Testis (tissue), 3 donors: ENCODE measurements around the gene PSMD12. TPM values are rescaled to one million over a fixed set of nuclear protein-coding genes. Genes with fewer than 3 reads are reported as not detected.

ENCODE experiments used
- DNase-seq: peaks from one replicate; pipeline ENCODE4 v3.0.0-alpha.2; 2019
- H3K27ac ChIP-seq, 2 donors: fragments of 200-600 bp; sonication (generic); one replicate each; pipeline ENCODE4 v1.5.1; 2019
- H3K27me3 ChIP-seq: fragments of 200-600 bp; sonication (generic); one replicate; pipeline ENCODE4 v1.5.1; 2019
- H3K36me3 ChIP-seq: fragments of 200-600 bp; sonication (generic); one replicate; pipeline ENCODE4 v1.5.1; 2017; ENCODE audit warnings: low read depth; ENCODE audit errors: missing control alignments
- H3K4me1 ChIP-seq: fragments of 200-600 bp; sonication (generic); one replicate; pipeline ENCODE4 v1.5.1; 2019
- H3K4me3 ChIP-seq, 2 donors: fragments of 200-600 bp; sonication (generic); one replicate each; pipeline ENCODE4 v1.5.1; 2017 to 2019
- H3K9me3 ChIP-seq: fragments of 200-600 bp; sonication (generic); one replicate; pipeline ENCODE4 v1.5.1; 2017
- POLR2A ChIP-seq: fragments of 450-650 bp; IDR thresholded peaks from one replicate; pipeline ENCODE4 v1.6.1; 2017; ENCODE audit warnings: antibody characterized with exemption, mild to moderate bottlenecking, moderate library complexity
- WGBS, 2 donors: methylation state at CpG; one replicate each; pipeline ENCODE4 v1.1.5; 2018; 5-methylcytosine and 5-hydroxymethylcytosine counted together
- intact Hi-C: fragments of 100-400 bp; cut with DNase I; formaldehyde crosslinking; loops from one replicate; pipeline ENCODE4 v1.15.1; 2023; ENCODE audit warnings: low total_unique reads
- polyA plus RNA-seq: library from polyadenylated mRNA; stranded (reverse); fragments of 350-450 nt; fragmentation: Illumina TruSeq; extraction: RNeasy Lipid Tissue Mini Kit (QIAGEN cat#74804); gene quantifications from one replicate; pipeline ENCODE4 v1.2.3, GENCODE V29; 2014; ENCODE audit warnings: low read depth, low replicate concordance; ENCODE audit not compliant: insufficient read depth
- total RNA-seq, 2 donors: library from RNA; depleted of rRNA; stranded (reverse); fragments of >200 nt; gene quantifications; one replicate each; pipeline ENCODE4 v1.2.3, GENCODE V29; 2016
- TF ChIP-seq, protein P1 (sequence below), 3 experiments: fragments of 450-650 bp in 2 of 3; fragments of 200-600 bp in 1 of 3; sonication (generic) in 1 of 3; IDR thresholded peaks; one replicate each; pipeline ENCODE4 v1.5.1; 2016 to 2019; ENCODE audit warnings: antibody characterized with exemption in 3 of 3, mild to moderate bottlenecking in 2 of 3, moderate library complexity in 1 of 3

PSMD12 gene
- total and polyA plus RNA-seq, 3 donors from 2014 or later, result 32.8 to 71.2 (median 46.3) TPM

DNA sequence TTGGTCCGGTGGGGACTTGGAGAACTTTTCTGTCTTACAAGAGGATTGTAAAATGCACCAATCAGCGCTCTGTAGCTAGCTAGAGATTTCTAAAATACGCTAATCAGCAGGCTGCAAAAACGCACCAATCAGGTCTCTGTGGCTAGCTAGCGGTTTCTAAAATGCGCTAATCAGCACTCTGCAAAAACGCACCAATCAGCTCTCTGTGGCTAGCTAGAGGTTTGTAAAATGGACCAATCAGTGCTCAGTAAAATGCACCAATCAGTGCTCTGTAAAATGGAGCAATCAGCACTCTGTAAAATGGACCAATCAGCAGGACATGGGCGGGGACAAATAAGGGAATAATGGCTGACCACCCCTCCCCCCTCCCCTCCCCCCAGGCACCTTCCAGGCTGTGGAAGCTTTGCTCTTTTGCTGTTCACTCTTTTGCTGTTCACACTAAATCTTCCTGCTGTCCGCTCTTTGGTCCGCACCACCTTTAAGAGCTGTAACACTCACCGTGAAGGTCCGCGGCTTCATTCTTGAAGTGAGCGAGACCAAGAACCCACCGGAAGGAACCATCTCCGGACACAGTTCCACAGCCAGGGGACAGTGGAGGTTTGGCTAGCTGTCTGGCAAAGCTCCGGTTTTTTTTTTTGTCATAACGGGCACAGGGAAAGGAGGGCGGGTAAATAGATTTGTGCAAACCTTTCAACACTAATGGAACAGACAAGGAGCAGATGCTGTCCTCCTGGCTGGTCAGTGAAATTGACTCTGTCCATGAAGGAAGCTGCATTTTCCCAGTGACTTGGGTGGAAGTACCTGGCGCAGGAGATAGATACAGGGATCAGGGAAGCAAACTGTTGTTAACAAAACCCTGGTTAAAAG lies 19.0 kb upstream of the PSMD12 start:
- no peak for TF ChIP-seq POLR2A
- TF ChIP-seq, protein P1, sequence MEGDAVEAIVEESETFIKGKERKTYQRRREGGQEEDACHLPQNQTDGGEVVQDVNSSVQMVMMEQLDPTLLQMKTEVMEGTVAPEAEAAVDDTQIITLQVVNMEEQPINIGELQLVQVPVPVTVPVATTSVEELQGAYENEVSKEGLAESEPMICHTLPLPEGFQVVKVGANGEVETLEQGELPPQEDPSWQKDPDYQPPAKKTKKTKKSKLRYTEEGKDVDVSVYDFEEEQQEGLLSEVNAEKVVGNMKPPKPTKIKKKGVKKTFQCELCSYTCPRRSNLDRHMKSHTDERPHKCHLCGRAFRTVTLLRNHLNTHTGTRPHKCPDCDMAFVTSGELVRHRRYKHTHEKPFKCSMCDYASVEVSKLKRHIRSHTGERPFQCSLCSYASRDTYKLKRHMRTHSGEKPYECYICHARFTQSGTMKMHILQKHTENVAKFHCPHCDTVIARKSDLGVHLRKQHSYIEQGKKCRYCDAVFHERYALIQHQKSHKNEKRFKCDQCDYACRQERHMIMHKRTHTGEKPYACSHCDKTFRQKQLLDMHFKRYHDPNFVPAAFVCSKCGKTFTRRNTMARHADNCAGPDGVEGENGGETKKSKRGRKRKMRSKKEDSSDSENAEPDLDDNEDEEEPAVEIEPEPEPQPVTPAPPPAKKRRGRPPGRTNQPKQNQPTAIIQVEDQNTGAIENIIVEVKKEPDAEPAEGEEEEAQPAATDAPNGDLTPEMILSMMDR (IDR thresholded peaks at IDR 0.05), result no peak
- H3K9me3 ChIP-seq, result no peaks in the 10 kb centered on the region
- no peaks in the 10 kb centered on the region for H3K36me3 ChIP-seq
- H3K27me3 ChIP-seq, result no peaks in the 10 kb centered on the region
- H3K27ac ChIP-seq, result no peak overlapping the region
- WGBS, 2 donors, result 53 to 83% methylated on average over 20 of the region's 20 CpGs
- intact Hi-C loops, result no loop called here
- DNase-seq, result peak; percentile 71
- peak overlapping the region; percentile 34 to 39 for H3K4me3 ChIP-seq
- H3K4me1 ChIP-seq, result peaks cover 4% of the 10 kb centered on the region

DNA sequence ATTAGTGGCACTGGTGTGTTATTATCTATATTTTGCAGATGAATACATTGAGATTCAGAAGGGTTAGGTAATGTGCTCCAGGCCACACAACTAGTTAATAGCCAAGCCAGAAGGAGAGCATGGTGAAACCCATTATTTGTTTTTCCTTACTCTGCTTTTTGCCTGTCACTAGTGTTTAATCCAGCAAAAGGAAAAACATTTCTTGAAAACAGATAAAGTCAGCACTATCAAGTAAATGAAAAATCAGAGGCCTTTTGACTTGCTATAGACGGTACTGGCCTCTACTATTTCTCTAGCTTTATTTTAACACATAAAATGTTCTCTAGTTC lies 15.5 kb upstream of the PSMD12 start:
- Histone ChIP-seq H3K36me3 (no peaks in the 10 kb centered on the region), H3K27me3 (no peaks in the 10 kb centered on the region), H3K27ac (no peak overlapping the region), H3K9me3 (no peaks in the 10 kb centered on the region), H3K4me3 (no peak overlapping the region), H3K4me1 (peaks cover 3% of the 10 kb centered on the region)
- intact Hi-C loops, result no loop called here
- TF ChIP-seq, protein P1 (IDR thresholded peaks at IDR 0.05), result no peak
- TF ChIP-seq POLR2A, result no peak
- no peak for DNase-seq
- 48 to 61% methylated on average over 1 of the region's 1 CpG for WGBS, 2 donors

DNA sequence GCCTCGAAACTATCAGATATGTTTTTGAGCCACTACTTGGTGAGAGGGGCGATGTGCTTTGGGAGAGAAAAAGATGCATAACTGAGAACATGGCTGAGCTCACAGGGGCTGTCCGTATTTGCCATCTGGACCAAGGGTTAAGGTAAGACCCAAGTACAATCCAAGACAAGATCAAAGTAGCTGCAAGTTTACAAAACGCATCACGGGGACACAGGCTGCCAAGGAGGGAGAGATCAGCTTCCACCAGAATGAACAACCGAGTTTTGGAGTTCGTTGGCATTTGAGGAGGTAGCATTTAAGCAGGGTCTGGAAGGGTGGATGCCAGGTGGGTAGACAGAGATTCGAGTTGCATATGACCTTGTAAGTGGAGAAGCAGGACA lies 12.9 kb upstream of the PSMD12 start:
- no peaks in the 10 kb centered on the region for H3K36me3 ChIP-seq
- H3K4me1 ChIP-seq, result peaks cover 10% of the 10 kb centered on the region
- no peaks in the 10 kb centered on the region for H3K9me3 ChIP-seq
- DNase-seq, result no peak
- peak overlapping the region; percentile 75 for H3K4me3 ChIP-seq
- H3K27me3 ChIP-seq, result no peaks in the 10 kb centered on the region
- intact Hi-C loops, result loop anchor here (5.0 to 10.0 kb wide), 3 partner anchors 96 to 313 kb away; no protein-coding TSS in a partner anchor
- TF ChIP-seq, protein P1 (IDR thresholded peaks at IDR 0.05), result no peak
- TF ChIP-seq POLR2A, result no peak
- WGBS, 2 donors, result 29 to 32% methylated on average over 8 of the region's 8 CpGs
- peak overlapping the region in 1 of 2 donors; percentile 96 for H3K27ac ChIP-seq

DNA sequence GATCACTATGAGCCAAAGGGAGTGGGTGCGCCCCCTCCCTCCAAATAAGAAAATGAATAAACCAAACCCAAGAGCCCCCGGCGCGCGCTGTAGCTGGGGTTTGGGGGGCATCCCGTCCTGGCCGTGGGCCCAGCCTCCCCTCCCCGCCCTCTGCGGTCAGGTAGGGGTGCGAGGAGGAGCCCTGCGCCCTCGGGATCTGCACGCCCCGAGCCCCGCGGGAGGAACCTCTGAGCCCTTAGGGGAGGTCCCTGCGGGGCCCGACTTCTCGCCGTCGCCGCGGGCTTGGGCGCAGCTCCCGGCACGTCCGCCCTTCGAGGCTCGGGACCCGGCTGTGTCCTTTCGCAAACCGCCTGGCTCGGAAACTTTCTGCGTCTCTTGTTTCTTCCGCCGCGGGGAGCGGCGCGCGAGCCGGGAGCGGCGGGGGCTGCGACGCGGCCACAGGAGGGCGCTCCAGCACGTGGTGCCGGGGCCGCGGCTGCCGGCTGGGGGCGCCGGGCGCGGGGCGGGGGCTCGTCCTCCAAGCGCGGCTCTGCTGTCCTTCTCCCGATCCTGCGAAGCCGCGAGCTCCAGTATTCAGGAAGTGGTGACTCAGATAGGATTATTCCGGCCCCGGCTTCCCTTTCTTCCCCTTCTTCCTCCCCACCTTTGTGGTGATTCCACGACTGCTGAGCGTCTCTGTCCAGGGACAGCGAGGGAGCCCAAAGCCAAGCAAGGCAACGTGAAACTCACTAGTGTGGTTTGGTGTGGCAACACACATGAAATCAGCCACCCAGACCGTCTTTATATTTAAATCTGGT lies 12.3 kb upstream of the PSMD12 start:
- WGBS, 2 donors, result 0% methylated on average over 7 to 35 of the region's 72 CpGs
- H3K36me3 ChIP-seq, result no peaks in the 10 kb centered on the region
- intact Hi-C loops, result loop anchor here (5.0 to 10.0 kb wide), 3 partner anchors 96 to 314 kb away; no protein-coding TSS in a partner anchor
- DNase-seq, result peak; percentile 81
- H3K4me1 ChIP-seq, result peaks cover 10% of the 10 kb centered on the region
- H3K27ac ChIP-seq, result peak overlapping the region; percentile 82 to 96
- peak overlapping the region; percentile 75 for H3K4me3 ChIP-seq
- TF ChIP-seq, protein P1 (IDR thresholded peaks at IDR 0.05), result peak; percentile 60 to 91 (median 82)
- TF ChIP-seq POLR2A, result no peak
- no peaks in the 10 kb centered on the region for H3K27me3 ChIP-seq
- no peaks in the 10 kb centered on the region for H3K9me3 ChIP-seq
